K562 (cell line): ENCODE results near the gene PPP4R3A. TPM values are rescaled to one million over a fixed set of nuclear protein-coding genes. Genes with fewer than 3 reads are reported as not detected.

Experiments used
- ATAC-seq: fragments of 200-7000 bp; cut with Tn5 transposase; 3 replicates; pipeline ENCODE4 v1.9.1; 2020; ENCODE audit warnings: moderate library complexity
- BruUV-seq: library from RNA; stranded (reverse); fragments of 400-500 nt; replicated peaks from 2 replicates; lab custom pipeline; 2021; lab: Mats Ljungman, UMichigan
- CTCF ChIA-PET: fragments of 300-600 bp; formaldehyde crosslinking; extraction: SDS; loops from one replicate; lab custom pipeline; 2021; ENCODE audit warnings: low intra/inter-chr PET ratio; lab: Yijun Ruan, JAX
- POLR2A ChIA-PET: fragments of 300-600, 350-650 bp; sonication (Branson Sonifier 250); formaldehyde crosslinking; extraction: SDS; loops from one replicate; lab custom pipeline; 2021; ENCODE audit warnings: antibody characterized with exemption, inconsistent platforms; lab: Yijun Ruan, JAX
- DNase-seq, 4 experiments: peaks; one replicate each; pipeline versions ENCODE4 v3.0.0 to v3.0.0-alpha.2; 2011 to 2018; ENCODE audit warnings: low spot score in 3 of 4, mixed read lengths in 3 of 4; ENCODE audit errors: extremely low read depth in 1 of 4
- FAIRE-seq: peaks from 2 replicates; lab custom pipeline; 2011; peaks lifted over from hg19 to GRCh38; lab: Jason Lieb, UNC
- H2AFZ ChIP-seq: 2 replicates; pipeline ENCODE4 v1.6.0; 2011; ENCODE audit warnings: low read depth, low read length, control low read depth, inconsistent platforms
- H3K27ac ChIP-seq: fragments of 200-600 bp; 3 replicates; pipeline ENCODE4 v1.8.0; 2011; ENCODE audit warnings: low read depth, mild to moderate bottlenecking, control low read depth, inconsistent platforms, low read length, moderate library complexity, mixed read lengths; ENCODE audit errors: extremely low read depth
- H3K27me3 ChIP-seq, 2 experiments: fragments of 300-600 bp in 1 of 2; 2 replicates in 1 of 2; 3 replicates in 1 of 2; pipeline versions ENCODE4 v1.6.0 to v1.8.0; 2011; ENCODE audit warnings: inconsistent platforms in 2 of 2, low read length in 2 of 2, mild to moderate bottlenecking in 1 of 2, mixed read lengths in 1 of 2, moderate library complexity in 1 of 2; ENCODE audit not compliant: control insufficient read depth in 2 of 2, insufficient read depth in 2 of 2
- H3K36me3 ChIP-seq: fragments of 300-600 bp; 3 replicates; pipeline ENCODE4 v1.8.0; 2011; ENCODE audit warnings: mild to moderate bottlenecking, low read length, inconsistent platforms; ENCODE audit not compliant: control insufficient read depth, insufficient read depth
- H3K4me1 ChIP-seq, 2 experiments: fragments of 200-600 bp in 1 of 2; replicated peaks in 1 of 2; 2 replicates in 1 of 2; 3 replicates in 1 of 2; pipeline versions ENCODE4 v1.5.1 to v1.8.0; 2011; ENCODE audit warnings: inconsistent platforms in 2 of 2, low read length in 2 of 2, mild to moderate bottlenecking in 1 of 2, mixed read lengths in 1 of 2, moderate library complexity in 1 of 2; ENCODE audit not compliant: control insufficient read depth in 2 of 2, insufficient read depth in 2 of 2
- H3K4me2 ChIP-seq: 2 replicates; pipeline ENCODE4 v1.6.1; 2011; ENCODE audit warnings: low read length, control low read depth, inconsistent platforms, mixed read lengths; ENCODE audit not compliant: insufficient read depth
- H3K4me3 ChIP-seq: fragments of 200-600 bp; sonication (generic), shearing (Covaris generic); 2 replicates; pipeline ENCODE4 v1.5.1; 2016; ENCODE audit warnings: control low read depth, inconsistent platforms
- H3K79me2 ChIP-seq: fragments of 200-600 bp; 3 replicates; pipeline ENCODE4 v1.8.0; 2011; ENCODE audit warnings: low read length, inconsistent platforms; ENCODE audit not compliant: control insufficient read depth, insufficient read depth
- H3K9ac ChIP-seq, 2 experiments: 2 replicates each; pipeline versions ENCODE4 v1.6.0 to v1.6.1; 2011; ENCODE audit warnings: low read depth in 2 of 2, low read length in 2 of 2, control low read depth in 1 of 2, inconsistent platforms in 1 of 2, mild to moderate bottlenecking in 1 of 2, mixed read lengths in 1 of 2; ENCODE audit not compliant: insufficient read depth in 1 of 2
- H3K9me1 ChIP-seq: one replicate; pipeline ENCODE4 v1.6.0; 2011; ENCODE audit warnings: inconsistent platforms, mild to moderate bottlenecking, low read length, moderate library complexity; ENCODE audit not compliant: control insufficient read depth, insufficient read depth
- H3K9me3 ChIP-seq: replicated peaks from 2 replicates; pipeline ENCODE4 v1.5.1; 2011; ENCODE audit warnings: low read depth, low read length, inconsistent platforms; ENCODE audit not compliant: control insufficient read depth, insufficient read depth
- H4K20me1 ChIP-seq: replicated peaks from 2 replicates; pipeline ENCODE4 v1.6.1; 2011; ENCODE audit warnings: low read length, inconsistent platforms, mixed read lengths; ENCODE audit not compliant: control insufficient read depth, insufficient read depth
- CHD1 ChIP-seq: fragments of 200-600 bp; sonication (generic); IDR thresholded peaks from one replicate; pipeline ENCODE4 v1.6.1; 2012; ENCODE audit warnings: mild to moderate bottlenecking, moderate library complexity, low read length, inconsistent platforms
- ESRRA ChIP-seq: fragments of 450-650 bp; IDR thresholded peaks from 2 replicates; pipeline ENCODE4 v1.6.1; 2014; ENCODE audit warnings: low read depth, mild to moderate bottlenecking, moderate library complexity, borderline replicate concordance
- FOXJ3 ChIP-seq: sonication (generic); formaldehyde crosslinking; IDR thresholded peaks from 2 replicates; pipeline ENCODE4 v1.4.0; 2020; ENCODE audit warnings: mild to moderate bottlenecking, missing genetic modification reagents
- NRF1 ChIP-seq, 2 experiments: fragments of 450-650 bp; IDR thresholded peaks in 1 of 2; conservative IDR thresholded peaks in 1 of 2; 2 replicates each; pipeline ENCODE4 v1.6.1; 2014; ENCODE audit warnings: mild to moderate bottlenecking in 2 of 2
- RAD51 ChIP-seq: fragments of 450-650 bp; IDR thresholded peaks from 2 replicates; pipeline ENCODE4 v1.7.1; 2016; ENCODE audit warnings: low read depth, mild to moderate bottlenecking, borderline replicate concordance
- RBBP5 ChIP-seq: fragments of 200-600 bp; sonication (generic); IDR thresholded peaks from 2 replicates; pipeline ENCODE4 v1.6.1; 2012; ENCODE audit warnings: borderline replicate concordance, mild to moderate bottlenecking, low read length, control low read depth, inconsistent platforms; ENCODE audit not compliant: insufficient read depth, poor library complexity, severe bottlenecking
- ZC3H11A ChIP-seq: IDR thresholded peaks from 2 replicates; pipeline ENCODE4 v1.6.1; 2012; ENCODE audit warnings: low read depth, low read length, improper control_type of control experiment
- ZFPM2 ChIP-seq: fragments of 250-450 bp; sonication (Bioruptor Pico); IDR thresholded peaks from 2 replicates; pipeline ENCODE4 v1.5.1; 2022; ENCODE audit warnings: mild to moderate bottlenecking
- ZNF121 ChIP-seq: sonication (generic); formaldehyde crosslinking; conservative IDR thresholded peaks from 2 replicates; pipeline ENCODE4 v1.8.0; 2022; ENCODE audit warnings: missing genetic modification reagents
- WGBS: fragments of 100-300 bp; shearing (Covaris generic); methylation state at CpG from one replicate; pipeline ENCODE4 v1.1.6; 2016; ENCODE audit warnings: low coverage, mixed read lengths; ENCODE audit not compliant: insufficient coverage; ENCODE audit errors: missing lambda C conversion rate; 5-methylcytosine and 5-hydroxymethylcytosine counted together
- in situ Hi-C: fragments of 300-500 bp; cut with MboI; formaldehyde crosslinking; loops from 4 replicates; pipeline ENCODE4 v1.15.0; 2018; ENCODE audit warnings: inconsistent platforms, mixed read lengths
- intact Hi-C: fragments of 100-400 bp; cut with micrococcal nuclease; formaldehyde crosslinking; loops from 2 replicates; pipeline ENCODE4 v1.14.2; 2022
- polyA plus RNA-seq, 8 experiments: library from polyadenylated mRNA; depleted of rRNA in 4 of 8; stranded (reverse) in 5 of 8; unstranded in 3 of 8; fragments of >200 nt; fragmentation: Nextera tagmentation in 2 of 8; fragmentation: Illumina TruSeq in 1 of 8; extraction: Ambion mirVana in 2 of 8; extraction: Trizol in 1 of 8; gene quantifications; 2 replicates each; pipeline versions ENCODE4 v1.2.1 to v1.2.3, GENCODE V29; 2011 to 2014; ENCODE audit warnings: inconsistent platforms in 1 of 8, missing spikeins in 1 of 8
- total RNA-seq, 7 experiments: library from RNA; depleted of rRNA in 6 of 7; stranded (reverse); fragments of >200 nt in 6 of 7; fragmentation: Illumina TruSeq in 2 of 7; extraction: Trizol in 2 of 7; gene quantifications; 2 replicates each; pipeline versions ENCODE4 v1.2.1 to v1.2.3, GENCODE V29; 2011 to 2021; ENCODE audit warnings: low replicate concordance in 1 of 7
- TF ChIP-seq, protein P1 (sequence below): sonication (generic); formaldehyde crosslinking; IDR thresholded peaks from 2 replicates; pipeline ENCODE4 v1.8.0; 2023; ENCODE audit warnings: mild to moderate bottlenecking, missing genetic modification reagents

PPP4R3A gene
- total and polyA plus RNA-seq, 9 of the 15 experiments (the other 6 are each of a cell fraction or from before 2014, with no cell fraction given): 9.5 to 54.9 (median 44.9) TPM

DNA sequence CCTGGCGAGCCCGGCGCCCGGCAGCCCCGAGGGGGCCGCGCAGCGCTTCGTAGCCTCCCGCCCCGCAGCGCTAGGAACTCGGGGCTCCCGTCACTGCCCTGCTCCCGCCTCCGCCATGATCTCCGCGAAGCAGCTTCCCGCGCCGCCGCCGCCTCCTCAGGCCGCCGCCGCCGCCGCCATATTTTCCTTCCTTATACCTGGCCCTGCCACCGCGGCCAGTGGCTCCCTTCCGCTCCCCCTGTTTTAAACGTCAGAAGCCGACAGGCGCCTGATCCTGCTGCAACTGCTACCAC lies 286 bp downstream of the PPP4R3A start (continued):
- no peak for TF ChIP-seq FOXJ3 (CRISPR knock-in tag)

- H3K9me3 ChIP-seq: no peaks in the 10 kb centered on the region
- H3K4me2 ChIP-seq: peak overlapping the region; percentile 91
- H3K4me1 ChIP-seq: peaks cover 3 to 5% of the 10 kb centered on the region in 2 experiments; a peak in 4 of 5 replicates
- FAIRE-seq (peak; percentile 61), DNase-seq (peak; percentile 23 to 48 (median 38)), ATAC-seq (peak; percentile 42)
- CTCF ChIA-PET: no interaction called here
- H2AFZ ChIP-seq: 0 out of 2 replicates have a peak overlapping the region, but pooled peaks have one; percentile 9
- 0% methylated on average over 34 of the region's 71 CpGs for WGBS
- H3K4me3 ChIP-seq: peak overlapping the region; percentile 97
- H3K9me1 ChIP-seq: no peaks in the 10 kb centered on the region
- BruUV-seq: no TSS peak
- peak overlapping the region; percentile 98 for H3K27ac ChIP-seq
- H3K27me3 ChIP-seq: no peaks in the 10 kb centered on the region
- peak; percentile 27 for TF ChIP-seq RBBP5
- no peak for TF ChIP-seq ZC3H11A
- TF ChIP-seq ESRRA: peak; percentile 70
- TF ChIP-seq RAD51: no peak
- TF ChIP-seq ZFPM2: no peak
- TF ChIP-seq NRF1 (conservative IDR thresholded peaks at IDR 0.05 in 1 of 2, IDR thresholded peaks at IDR 0.05 in 1 of 2): no peak
- peak; percentile 85 for TF ChIP-seq CHD1
- TF ChIP-seq, protein P1, sequence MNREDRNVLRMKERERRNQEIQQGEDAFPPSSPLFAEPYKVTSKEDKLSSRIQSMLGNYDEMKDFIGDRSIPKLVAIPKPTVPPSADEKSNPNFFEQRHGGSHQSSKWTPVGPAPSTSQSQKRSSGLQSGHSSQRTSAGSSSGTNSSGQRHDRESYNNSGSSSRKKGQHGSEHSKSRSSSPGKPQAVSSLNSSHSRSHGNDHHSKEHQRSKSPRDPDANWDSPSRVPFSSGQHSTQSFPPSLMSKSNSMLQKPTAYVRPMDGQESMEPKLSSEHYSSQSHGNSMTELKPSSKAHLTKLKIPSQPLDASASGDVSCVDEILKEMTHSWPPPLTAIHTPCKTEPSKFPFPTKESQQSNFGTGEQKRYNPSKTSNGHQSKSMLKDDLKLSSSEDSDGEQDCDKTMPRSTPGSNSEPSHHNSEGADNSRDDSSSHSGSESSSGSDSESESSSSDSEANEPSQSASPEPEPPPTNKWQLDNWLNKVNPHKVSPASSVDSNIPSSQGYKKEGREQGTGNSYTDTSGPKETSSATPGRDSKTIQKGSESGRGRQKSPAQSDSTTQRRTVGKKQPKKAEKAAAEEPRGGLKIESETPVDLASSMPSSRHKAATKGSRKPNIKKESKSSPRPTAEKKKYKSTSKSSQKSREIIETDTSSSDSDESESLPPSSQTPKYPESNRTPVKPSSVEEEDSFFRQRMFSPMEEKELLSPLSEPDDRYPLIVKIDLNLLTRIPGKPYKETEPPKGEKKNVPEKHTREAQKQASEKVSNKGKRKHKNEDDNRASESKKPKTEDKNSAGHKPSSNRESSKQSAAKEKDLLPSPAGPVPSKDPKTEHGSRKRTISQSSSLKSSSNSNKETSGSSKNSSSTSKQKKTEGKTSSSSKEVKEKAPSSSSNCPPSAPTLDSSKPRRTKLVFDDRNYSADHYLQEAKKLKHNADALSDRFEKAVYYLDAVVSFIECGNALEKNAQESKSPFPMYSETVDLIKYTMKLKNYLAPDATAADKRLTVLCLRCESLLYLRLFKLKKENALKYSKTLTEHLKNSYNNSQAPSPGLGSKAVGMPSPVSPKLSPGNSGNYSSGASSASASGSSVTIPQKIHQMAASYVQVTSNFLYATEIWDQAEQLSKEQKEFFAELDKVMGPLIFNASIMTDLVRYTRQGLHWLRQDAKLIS (CRISPR knock-in tag): 0 out of 2 replicates have a peak, but pooled peaks have one; percentile 44
- no peak for TF ChIP-seq ZNF121 (CRISPR knock-in tag)
- POLR2A ChIA-PET: interaction anchor here (0.6 to 2.0 kb wide), 4 partner anchors 8 to 32 kb away, joined by 3 to 8 read pairs (median 4); no protein-coding TSS in a partner anchor
- no peaks in the 10 kb centered on the region; the same call in 1 of the 2 replicates for H4K20me1 ChIP-seq
- peaks cover 66% of the 10 kb centered on the region for H3K79me2 ChIP-seq
- in situ Hi-C loops (no loop called here), intact Hi-C loops (no loop called here)
- peak overlapping the region; percentile 93 to 98 for H3K9ac ChIP-seq
- H3K36me3 ChIP-seq: peaks cover 26% of the 10 kb centered on the region; the same call in 2 of the 3 replicates
These were observed 830 bp downstream of the PPP4R3A start for GRCh38 chr14:91509083-91509877.
